HepG2 (cell line): ENCODE data around the gene HYAL1. TPM values are rescaled to one million over a fixed set of nuclear protein-coding genes. Genes with fewer than 3 reads are reported as not detected.

Experiments used
- ATAC-seq: fragments of 200-7000 bp; cut with Tn5 transposase; 3 replicates; pipeline ENCODE4 v1.9.1; 2020; ENCODE audit warnings: mild to moderate bottlenecking, moderate library complexity
- BruUV-seq: library from RNA; stranded (reverse); fragments of 400-500 nt; replicated peaks from 2 replicates; lab custom pipeline; 2021; lab: Mats Ljungman, UMichigan
- CTCF ChIA-PET: fragments of 300-600 bp; formaldehyde crosslinking; extraction: SDS; loops from one replicate; lab custom pipeline; 2021; ENCODE audit warnings: low total read pairs, inconsistent platforms, low intra/inter-chr PET ratio; lab: Yijun Ruan, JAX
- POLR2A ChIA-PET: fragments of 350-600 bp; sonication (Branson Sonifier 250); formaldehyde crosslinking; loops from one replicate; lab custom pipeline; 2020; ENCODE audit warnings: antibody characterized with exemption, inconsistent platforms; lab: Yijun Ruan, JAX
- DNase-seq: peaks from one replicate; pipeline ENCODE4 v3.0.0-alpha.2; 2015; ENCODE audit warnings: low spot score
- FAIRE-seq: peaks from 3 replicates; lab custom pipeline; 2011; peaks lifted over from hg19 to GRCh38; lab: Jason Lieb, UNC
- H2AFZ ChIP-seq: one replicate; pipeline ENCODE4 v1.6.1; 2011; ENCODE audit warnings: low read length, inconsistent platforms
- H3K27ac ChIP-seq: fragments of 300-600 bp; 3 replicates; pipeline ENCODE4 v1.8.0; 2011; ENCODE audit warnings: mixed run types, mild to moderate bottlenecking, mixed read lengths, low read length, inconsistent platforms; ENCODE audit not compliant: insufficient read depth; ENCODE audit errors: extremely low read length
- H3K27me3 ChIP-seq, 2 experiments: fragments of 200-600 bp in 1 of 2; 2 replicates in 1 of 2; 3 replicates in 1 of 2; pipeline versions ENCODE4 v1.6.0 to v1.8.0; 2011; ENCODE audit warnings: low read length in 2 of 2, mild to moderate bottlenecking in 2 of 2, moderate library complexity in 2 of 2, inconsistent platforms in 1 of 2; ENCODE audit not compliant: insufficient read depth in 2 of 2, control insufficient read depth in 1 of 2
- H3K36me3 ChIP-seq, 2 experiments: fragments of 200-600 bp in 1 of 2; replicated peaks in 1 of 2; 2 replicates in 1 of 2; 3 replicates in 1 of 2; pipeline versions ENCODE4 v1.5.1 to v1.8.0; 2011; ENCODE audit warnings: low read length in 2 of 2, inconsistent platforms in 1 of 2; ENCODE audit not compliant: insufficient read depth in 2 of 2, control insufficient read depth in 1 of 2
- H3K4me1 ChIP-seq: 2 replicates; pipeline ENCODE4 v1.5.1; 2012; ENCODE audit warnings: low read length, inconsistent platforms; ENCODE audit not compliant: insufficient read depth
- H3K4me2 ChIP-seq: 2 replicates; pipeline ENCODE4 v1.6.0; 2011; ENCODE audit warnings: low read depth, low read length, inconsistent platforms
- H3K4me3 ChIP-seq, 3 experiments: fragments of 200-600 bp in 1 of 3; sonication (generic), shearing (Covaris generic) in 1 of 3; replicated peaks in 1 of 3; 2 replicates each; pipeline ENCODE4 v1.5.1; 2011 to 2016; ENCODE audit warnings: low read length in 3 of 3, inconsistent platforms in 2 of 3, low read depth in 2 of 3, mild to moderate bottlenecking in 2 of 3, control low read depth in 1 of 3, mixed read lengths in 1 of 3; ENCODE audit not compliant: insufficient read depth in 1 of 3
- H3K79me2 ChIP-seq: one replicate; pipeline ENCODE4 v1.6.1; 2011; ENCODE audit warnings: low read length, inconsistent platforms; ENCODE audit not compliant: insufficient read depth
- H3K9ac ChIP-seq: 2 replicates; pipeline ENCODE4 v1.6.0; 2011; ENCODE audit warnings: mild to moderate bottlenecking, low read depth, low read length, inconsistent platforms; ENCODE audit not compliant: insufficient read depth
- H3K9me3 ChIP-seq: 2 replicates; pipeline ENCODE4 v1.5.1; 2012; ENCODE audit warnings: mild to moderate bottlenecking, low read length
- H4K20me1 ChIP-seq: 2 replicates; pipeline ENCODE4 v1.6.0; 2011; ENCODE audit warnings: inconsistent platforms, mild to moderate bottlenecking, low read length, moderate library complexity; ENCODE audit not compliant: insufficient read depth
- DR1 ChIP-seq: sonication (generic); formaldehyde crosslinking; IDR thresholded peaks from 2 replicates; pipeline ENCODE4 v1.8.0; 2021; ENCODE audit warnings: mild to moderate bottlenecking, missing genetic modification reagents, inconsistent platforms
- FOSL2 ChIP-seq: sonication (generic); formaldehyde crosslinking; IDR thresholded peaks from 2 replicates; pipeline ENCODE4 v1.4.0; 2020; ENCODE audit warnings: missing genetic modification reagents
- HDAC6 ChIP-seq: fragments of 200-600 bp; sonication (generic); IDR thresholded peaks from 2 replicates; pipeline ENCODE4 v1.7.0; 2017; ENCODE audit warnings: mild to moderate bottlenecking, antibody characterized with exemption, low read length, low read depth
- HOMEZ ChIP-seq: IDR thresholded peaks from 2 replicates; pipeline ENCODE4 v1.6.1; 2016; ENCODE audit warnings: low read depth
- IRX3 ChIP-seq: sonication (generic); formaldehyde crosslinking; IDR thresholded peaks from 2 replicates; pipeline ENCODE4 v1.8.1; 2023; ENCODE audit warnings: mild to moderate bottlenecking, low read depth, missing genetic modification reagents, borderline replicate concordance
- JUNB ChIP-seq: sonication (generic); formaldehyde crosslinking; IDR thresholded peaks from 2 replicates; pipeline ENCODE4 v1.8.0; 2022; ENCODE audit warnings: missing genetic modification reagents, mild to moderate bottlenecking, borderline replicate concordance
- KDM4B ChIP-seq: sonication (generic); formaldehyde crosslinking; IDR thresholded peaks from 2 replicates; pipeline ENCODE4 v1.4.0; 2020; ENCODE audit warnings: missing genetic modification reagents
- MEF2D ChIP-seq: sonication (generic); formaldehyde crosslinking; IDR thresholded peaks from 2 replicates; pipeline ENCODE4 v1.5.1; 2020; ENCODE audit warnings: mild to moderate bottlenecking, missing genetic modification reagents
- MLX ChIP-seq: IDR thresholded peaks from 2 replicates; pipeline ENCODE4 v1.6.1; 2016
- NFE2L2 ChIP-seq: fragments of 150-350 bp; IDR thresholded peaks from 2 replicates; pipeline ENCODE4 v1.6.1; 2014; ENCODE audit warnings: low read length
- RELA ChIP-seq: sonication (generic); formaldehyde crosslinking; IDR thresholded peaks from 2 replicates; pipeline ENCODE4 v1.4.0; 2020; ENCODE audit warnings: missing genetic modification reagents
- SOX5 ChIP-seq: IDR thresholded peaks from 2 replicates; pipeline ENCODE4 v1.6.1; 2016; ENCODE audit warnings: borderline replicate concordance
- SP140L ChIP-seq: sonication (generic); formaldehyde crosslinking; IDR thresholded peaks from 2 replicates; pipeline ENCODE4 v1.4.0; 2020; ENCODE audit warnings: missing genetic modification reagents, borderline replicate concordance
- YEATS4 ChIP-seq: sonication (generic); formaldehyde crosslinking; IDR thresholded peaks from 2 replicates; pipeline ENCODE4 v1.4.0; 2020; ENCODE audit warnings: missing genetic modification reagents, borderline replicate concordance
- ZBTB43 ChIP-seq: sonication (generic); formaldehyde crosslinking; conservative IDR thresholded peaks from 2 replicates; pipeline ENCODE4 v1.4.0; 2020; ENCODE audit warnings: missing genetic modification reagents
- ZC3H13 ChIP-seq: sonication (generic); formaldehyde crosslinking; IDR thresholded peaks from 2 replicates; pipeline ENCODE4 v1.8.1; 2023; ENCODE audit warnings: mild to moderate bottlenecking, missing genetic modification reagents, moderate library complexity
- ZFP36L1 ChIP-seq: sonication (generic); formaldehyde crosslinking; IDR thresholded peaks from 2 replicates; pipeline ENCODE4 v1.8.0; 2022; ENCODE audit warnings: mild to moderate bottlenecking, missing genetic modification reagents, moderate library complexity
- ZNF232 ChIP-seq: sonication (generic); formaldehyde crosslinking; IDR thresholded peaks from 2 replicates; pipeline ENCODE4 v1.4.0; 2020; ENCODE audit warnings: missing genetic modification reagents, borderline replicate concordance
- ZNF329 ChIP-seq: sonication (generic); formaldehyde crosslinking; IDR thresholded peaks from 2 replicates; pipeline ENCODE4 v1.9.0; 2021; ENCODE audit warnings: low read depth, mild to moderate bottlenecking, missing genetic modification reagents
- ZNF724P ChIP-seq: sonication (generic); formaldehyde crosslinking; IDR thresholded peaks from 2 replicates; pipeline ENCODE4 v1.8.0; 2022; ENCODE audit warnings: missing genetic modification reagents, borderline replicate concordance
- ZSCAN29 ChIP-seq: sonication (generic); formaldehyde crosslinking; conservative IDR thresholded peaks from 2 replicates; pipeline ENCODE4 v1.4.0; 2020; ENCODE audit warnings: mild to moderate bottlenecking, missing genetic modification reagents
- ZZZ3 ChIP-seq: sonication (generic); formaldehyde crosslinking; IDR thresholded peaks from 2 replicates; pipeline ENCODE4 v1.4.0; 2020; ENCODE audit warnings: missing genetic modification reagents, mild to moderate bottlenecking, borderline replicate concordance
- whole genome bisulfite sequencing: methylation state at CpG from one replicate; pipeline ENCODE4 v1.1.6; 2017; ENCODE audit warnings: low lambda C conversion rate; 5-methylcytosine and 5-hydroxymethylcytosine counted together
- in situ Hi-C: cut with HindIII; loops from 2 replicates; pipeline ENCODE4 v1.10.0; 2017; ENCODE audit warnings: low pct_unique_long_range_greater_than_20kb; ENCODE audit not compliant: extremely low pct_ligation_motif_present
- intact Hi-C: fragments of 100-400 bp; cut with micrococcal nuclease; formaldehyde crosslinking; loops from one replicate; pipeline ENCODE4 v1.10.0; 2022; ENCODE audit not compliant: unreplicated experiment
- polyA plus RNA-seq, 8 experiments: library from polyadenylated mRNA; depleted of rRNA in 3 of 8; stranded (reverse) in 7 of 8; unstranded in 1 of 8; fragments of >200 nt; fragmentation: Illumina TruSeq in 4 of 8; extraction: Trizol in 4 of 8; gene quantifications; 2 replicates each; pipeline versions ENCODE4 v1.2.1 to v1.2.3, GENCODE V29; 2011 to 2016; ENCODE audit warnings: low read depth in 4 of 8, missing spikeins in 1 of 8, mixed read lengths in 1 of 8; ENCODE audit not compliant: insufficient read depth in 1 of 8
- total RNA-seq, 5 experiments: library from RNA; depleted of rRNA; stranded (reverse); fragments of >200 nt; fragmentation: Illumina TruSeq; extraction: Trizol; gene quantifications; 2 replicates each; pipeline ENCODE4 v1.2.3, GENCODE V29; 2016; ENCODE audit warnings: low read depth in 1 of 5

HYAL1 gene
- total and polyA plus RNA-seq, 2 of the 13 experiments (the other 11 are each of a cell fraction or from before 2014, with no cell fraction given) = 76.5 to 193 TPM

- no peak overlapping the region for H3K4me2 ChIP-seq
- WGBS = 76% methylated on average over 48 of the region's 61 CpGs
- ChIA-PET POLR2A (interaction anchor here (5.5 kb wide), 1 partner anchor 12 kb away, joined by 155 read pairs; no protein-coding TSS in a partner anchor), CTCF (interaction anchor here (0.7 to 6.4 kb wide), 5 partner anchors 13 to 51 kb away, joined by 3 to 81 read pairs (median 10); no protein-coding TSS in a partner anchor)
- H3K4me1 ChIP-seq = peaks cover 54% of the 10 kb centered on the region
- FAIRE-seq (peak; percentile 74), DNase-seq (peak; percentile 64), ATAC-seq (peak; percentile 13)
- peaks cover 33% of the 10 kb centered on the region for H3K79me2 ChIP-seq
- H3K36me3 ChIP-seq = peaks cover 11 to 30% of the 10 kb centered on the region in 2 experiments
- in situ Hi-C loops = loop anchor here (5.0 to 10.0 kb wide), 2 partner anchors 46 to 78 kb away; partner anchors contain the start of gene GNAT1
- no peaks in the 10 kb centered on the region; the same call in 1 of the 2 replicates for H4K20me1 ChIP-seq
- H2AFZ ChIP-seq = no peak overlapping the region
- no TSS peak for BruUV-seq
- H3K4me3 ChIP-seq = no peak overlapping the region
- intact Hi-C loops = loop anchor here (1.0 to 5.0 kb wide), 3 partner anchors 13 to 81 kb away; partner anchors contain the start of gene GNAT1
- peak overlapping the region; percentile 88 for H3K27ac ChIP-seq
- no peaks in the 10 kb centered on the region for H3K9me3 ChIP-seq
- H3K27me3 ChIP-seq = no peaks in the 10 kb centered on the region; a peak in 1 of 5 replicates
- no peak overlapping the region for H3K9ac ChIP-seq
- TF ChIP-seq ZBTB43 (no peak), FOSL2 (0 out of 2 replicates have a peak, but pooled peaks have one; percentile 37), ZZZ3 (CRISPR knock-in tag) (no peak), DR1 (CRISPR knock-in tag) (no peak), HOMEZ (CRISPR knock-in tag) (no peak), YEATS4 (CRISPR knock-in tag) (no peak), ZNF232 (no peak), SP140L (CRISPR knock-in tag) (no peak), RELA (CRISPR knock-in tag) (peak; percentile 78; the same call in 1 of the 2 replicates), ZNF329 (CRISPR knock-in tag) (no peak), ZC3H13 (CRISPR knock-in tag) (no peak), NFE2L2 (no peak), ZSCAN29 (no peak), MLX (CRISPR knock-in tag) (no peak), HDAC6 (no peak), MEF2D (no peak), KDM4B (CRISPR knock-in tag) (peak; percentile 89), SOX5 (CRISPR knock-in tag) (0 out of 2 replicates have a peak, but pooled peaks have one; percentile 21), IRX3 (CRISPR knock-in tag) (no peak), ZNF724P (CRISPR knock-in tag) (0 out of 2 replicates have a peak, but pooled peaks have one; percentile 43), JUNB (CRISPR knock-in tag) (no peak), ZFP36L1 (CRISPR knock-in tag) (no peak)
Measured at GRCh38 chr3:50272911-50273688, 30.3 kb downstream of the HYAL1 start.
